ENCODE data around the gene INSR. TPM values are rescaled to one million over a fixed set of nuclear protein-coding genes. Genes with fewer than 3 reads are reported as not detected.

Gene INSR
- total and polyA plus RNA-seq, 2 of the 8 experiments (the other 6 are each of a cell fraction or from before 2014, with no cell fraction given), result 13.1 to 48.7 TPM

DNA sequence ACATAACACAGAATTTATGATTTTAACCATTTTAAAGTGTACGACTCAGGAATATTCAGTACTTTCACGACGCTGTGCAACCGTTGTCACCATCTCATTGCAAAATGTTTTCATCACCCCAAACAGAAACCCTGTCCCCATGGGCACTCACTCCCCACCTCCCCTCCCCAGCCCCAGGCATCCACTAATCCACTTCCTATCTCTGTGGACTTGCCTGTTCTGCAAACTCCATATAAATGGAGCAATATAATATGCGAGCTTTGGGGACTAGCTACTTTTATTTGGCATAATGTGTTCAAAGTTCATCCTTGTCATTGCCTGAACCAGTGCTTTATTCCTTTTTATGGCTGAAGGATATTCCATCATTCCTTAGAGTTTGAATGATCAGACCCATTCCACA lies 7.3 kb upstream of the INSR start:
- Histone ChIP-seq H3K4me3 (ENCODE audit: extremely low read depth in 1 of 4, insufficient read depth in 2 of 4, low read depth in 3 of 4, low read length in 4 of 4) (no peak overlapping the region), H3K27me3 (replicated peaks in 1 of 4; ENCODE audit: control insufficient read depth in 3 of 4, extremely low read depth in 1 of 4, insufficient read depth in 3 of 4, low read length in 3 of 4) (no peaks in the 10 kb centered on the region), H3K9ac (replicated peaks in 1 of 4; ENCODE audit: extremely low read depth in 1 of 4, low read depth in 3 of 4, low read length in 3 of 4) (no peak overlapping the region), H4K5ac (ENCODE audit: insufficient read length, low read depth, low read length) (no peak overlapping the region), H3K4me1 (replicated peaks in 1 of 4; ENCODE audit: control insufficient read depth in 3 of 4, insufficient read depth in 4 of 4, low read length in 3 of 4) (no peaks in the 10 kb centered on the region), H3K9me3 (ENCODE audit: insufficient read depth in 2 of 2, low read depth in 1 of 2, low read length in 1 of 2) (no peaks in the 10 kb centered on the region), H3K4me2 (ENCODE audit: insufficient read depth in 1 of 2, low read depth in 2 of 2, low read length in 2 of 2) (no peak overlapping the region), H2BK120ac (replicated peaks; ENCODE audit: low read depth, low read length) (no peak overlapping the region), H3K79me1 (ENCODE audit: low read depth, low read length) (no peaks in the 10 kb centered on the region), H2BK20ac (ENCODE audit: low read length) (no peak overlapping the region), H2BK12ac (ENCODE audit: low read depth, low read length) (no peak overlapping the region), H3K14ac (ENCODE audit: insufficient read length) (no peak overlapping the region), H2AK5ac (ENCODE audit: low read depth, low read length) (no peak overlapping the region), H3K27ac (ENCODE audit: low read depth, low read length) (no peak overlapping the region), H2BK5ac (ENCODE audit: low read depth, low read length) (no peak overlapping the region), H3K4ac (replicated peaks; ENCODE audit: insufficient read length, low read depth, low read length) (no peak overlapping the region), H4K8ac (ENCODE audit: extremely low read depth, insufficient read depth, low read length) (no peak overlapping the region), H2AFZ (ENCODE audit: low read length) (no peak overlapping the region), H3K18ac (ENCODE audit: extremely low read depth, low read length) (no peak overlapping the region), H3K79me2 (ENCODE audit: control insufficient read depth in 1 of 2, insufficient read depth in 2 of 2, low read length in 2 of 2) (no peaks in the 10 kb centered on the region), H3K36me3 (ENCODE audit: control insufficient read depth in 2 of 4, insufficient read depth in 4 of 4, low read length in 3 of 4) (no peaks in the 10 kb centered on the region), H3K56ac (replicated peaks; ENCODE audit: insufficient read length, low read depth, low read length) (no peak overlapping the region), H4K20me1 (replicated peaks in 1 of 2; ENCODE audit: control insufficient read depth in 1 of 2, insufficient read depth in 2 of 2, low read length in 2 of 2) (no peaks in the 10 kb centered on the region), H3K23me2 (ENCODE audit: low read depth, low read length) (no peaks in the 10 kb centered on the region), H3K23ac (ENCODE audit: insufficient read length) (no peak overlapping the region), H2BK15ac (ENCODE audit: low read length) (no peak overlapping the region), H4K91ac (replicated peaks; ENCODE audit: insufficient read length, low read length) (no peak overlapping the region)
- no peak for DNase-seq (ENCODE audit: low read depth in 1 of 2, low spot score in 2 of 2)
- ChIA-PET POLR2A (ENCODE audit: partially characterized antibody) (interaction anchor here (0.9 kb wide), 1 partner anchor 29 kb away, joined by 3 read pairs; no protein-coding TSS in a partner anchor), CTCF (ENCODE audit: partially characterized antibody) (interaction anchor here (1.1 kb wide), 1 partner anchor 15 kb away, joined by 3 read pairs; no protein-coding TSS in a partner anchor)
- 90% methylated on average over 5 of the region's 5 CpGs; no CpG with 5 or more reads in 1 of the 2 experiments for WGBS, 2 experiments (ENCODE audit: extremely low coverage in 1 of 2, insufficient coverage in 1 of 2, insufficient read length in 1 of 2, insufficient replicate concordance in 2 of 2, low coverage in 1 of 2, low lambda C conversion rate in 2 of 2, missing lambda C conversion rate in 1 of 2)
- TF ChIP-seq SP4 (IDR thresholded peaks at IDR 0.05; ENCODE audit: low read length), result no peak
- TF ChIP-seq SP2 (IDR thresholded peaks at IDR 0.05; ENCODE audit: low read length), result no peak
- TF ChIP-seq NRF1 (IDR thresholded peaks at IDR 0.05; ENCODE audit: low read depth, low read length), result no peak
- no peak for TF ChIP-seq BCL11A (IDR thresholded peaks at IDR 0.05; ENCODE audit: low read depth in 2 of 2, low read length in 2 of 2)
- no peak for FAIRE-seq

Data from H1 (cell line).